WTC11 (cell line): ENCODE measurements around the gene SGIP1.

Experiments used
- ATF2 ChIP-seq: sonication (generic); formaldehyde crosslinking; IDR thresholded peaks from 2 replicates; pipeline ENCODE4 v1.8.1; 2022; ENCODE audit warnings: low read depth, missing genetic modification reagents, borderline replicate concordance
- CREB1 ChIP-seq: sonication (generic); formaldehyde crosslinking; IDR thresholded peaks from 2 replicates; pipeline ENCODE4 v1.8.0; 2023; ENCODE audit warnings: mild to moderate bottlenecking, missing genetic modification reagents
- CREM ChIP-seq: sonication (generic); formaldehyde crosslinking; IDR thresholded peaks from 2 replicates; pipeline ENCODE4 v1.8.1; 2022; ENCODE audit warnings: mild to moderate bottlenecking, missing genetic modification reagents, moderate library complexity
- CTCF ChIP-seq: fragments of 200-600 bp; IDR thresholded peaks from 2 replicates; pipeline ENCODE4 v1.8.0; 2022; ENCODE audit warnings: antibody characterized with exemption
- ELF4 ChIP-seq: sonication (generic); formaldehyde crosslinking; IDR thresholded peaks from 2 replicates; pipeline ENCODE4 v1.8.1; 2022; ENCODE audit warnings: low read depth, mild to moderate bottlenecking, moderate library complexity, missing genetic modification reagents
- EMX1 ChIP-seq: fragments of 250-450 bp; sonication (Bioruptor Pico); IDR thresholded peaks from 2 replicates; pipeline ENCODE4 v1.8.0; 2021; ENCODE audit warnings: mild to moderate bottlenecking
- ESRRA ChIP-seq: sonication (generic); formaldehyde crosslinking; IDR thresholded peaks from 2 replicates; pipeline ENCODE4 v1.8.1; 2022; ENCODE audit warnings: mild to moderate bottlenecking, missing genetic modification reagents, borderline replicate concordance
- IRF2 ChIP-seq: sonication (generic); formaldehyde crosslinking; IDR thresholded peaks from 2 replicates; pipeline ENCODE4 v1.8.0; 2022; ENCODE audit warnings: low read depth, missing genetic modification reagents, borderline replicate concordance
- JUN ChIP-seq: sonication (generic); formaldehyde crosslinking; IDR thresholded peaks from 2 replicates; pipeline ENCODE4 v1.8.0; 2023; ENCODE audit warnings: mild to moderate bottlenecking, missing genetic modification reagents
- SMAD4 ChIP-seq: sonication (generic); formaldehyde crosslinking; IDR thresholded peaks from 2 replicates; pipeline ENCODE4 v1.8.0; 2022; ENCODE audit warnings: mild to moderate bottlenecking, missing genetic modification reagents
- USF1 ChIP-seq: sonication (generic); formaldehyde crosslinking; IDR thresholded peaks from 2 replicates; pipeline ENCODE4 v1.8.0; 2022; ENCODE audit warnings: mild to moderate bottlenecking, missing genetic modification reagents

GRCh38 chr1:66777831-66778230 is 243.9 kb downstream of the SGIP1 start:
- TF ChIP-seq JUN (CRISPR knock-in tag) = no peak
- TF ChIP-seq SMAD4 (CRISPR knock-in tag) = no peak
- TF ChIP-seq CTCF = no peak
- TF ChIP-seq CREM = no peak
- TF ChIP-seq ELF4 (CRISPR knock-in tag) = no peak
- TF ChIP-seq CREB1 = no peak
- TF ChIP-seq USF1 (CRISPR knock-in tag) = no peak
- no peak for TF ChIP-seq ESRRA
- TF ChIP-seq ATF2 (CRISPR knock-in tag) = no peak
- no peak for TF ChIP-seq EMX1 (CRISPR knock-in tag)
- no peak for TF ChIP-seq IRF2
